HG03575 (cell line): Measurements from ENCODE around the gene SPDYA.

Experiments
- ATAC-seq: cut with Tn5 transposase; IDR thresholded peaks from one replicate; pipeline ENCODE4 v1.9.1; 2021; ENCODE audit not compliant: unreplicated experiment, insufficient number of reproducible peaks, low FRiP score; ENCODE audit errors: extremely low read depth

Gene SPDYA

DNA sequence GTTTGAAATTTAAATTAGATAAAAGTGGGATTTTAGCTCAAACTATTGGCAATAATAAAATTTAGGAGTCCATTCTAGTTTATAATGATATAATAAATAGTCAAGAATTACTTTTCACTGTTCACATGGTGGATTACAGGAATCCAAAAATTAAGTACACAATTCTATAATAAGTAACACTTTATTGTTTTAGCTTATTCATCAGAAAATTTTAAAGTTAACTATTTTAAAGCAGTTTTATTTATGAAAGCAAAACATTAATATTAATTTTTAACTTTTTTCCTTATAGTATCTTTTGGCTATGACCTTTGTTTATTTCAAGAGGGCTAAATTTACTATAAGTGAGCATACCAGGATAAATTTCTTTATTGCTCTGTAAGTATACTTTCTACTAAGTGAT is 11.4 kb downstream of the SPDYA start:
- no peak for ATAC-seq

DNA sequence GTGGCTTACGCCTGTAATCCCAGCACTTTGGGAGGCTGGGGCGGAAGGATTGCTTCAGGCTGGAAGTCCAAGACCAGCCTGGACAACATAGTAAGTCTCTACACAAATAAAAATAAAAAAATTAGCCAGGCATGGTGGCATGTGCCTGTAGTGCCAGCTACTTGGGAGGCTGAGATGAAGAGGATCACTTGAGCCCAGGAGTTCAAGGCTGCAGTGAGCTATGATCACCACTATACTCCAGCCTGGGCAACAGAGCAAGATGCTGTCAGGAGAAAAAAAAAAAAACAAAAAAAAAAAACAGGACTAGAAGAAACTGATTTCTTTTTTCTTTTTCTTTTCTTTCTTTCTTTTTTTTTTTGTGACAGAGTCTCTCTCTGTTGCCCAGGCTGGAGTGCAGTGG is 13.6 kb downstream of the SPDYA start:
- no peak for ATAC-seq

DNA sequence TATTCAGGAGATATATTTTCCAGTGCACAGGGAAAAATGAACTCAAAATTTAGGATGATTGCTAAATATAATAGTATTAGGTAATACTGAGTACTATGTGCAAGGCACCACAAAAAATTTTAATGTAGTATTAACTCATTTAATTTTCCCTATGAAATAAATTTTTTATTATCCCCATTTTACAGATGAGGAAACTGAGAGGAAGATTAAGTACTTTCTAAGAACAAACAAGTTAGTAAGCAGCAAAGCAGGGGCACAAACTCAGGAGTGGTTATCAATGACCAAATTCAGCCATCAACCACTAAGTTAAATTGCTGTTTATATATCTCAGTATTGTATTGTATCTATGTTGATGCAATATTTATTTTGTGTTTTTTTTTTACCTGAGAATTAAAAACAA is 14.2 kb downstream of the SPDYA start:
- ATAC-seq = no peak

DNA sequence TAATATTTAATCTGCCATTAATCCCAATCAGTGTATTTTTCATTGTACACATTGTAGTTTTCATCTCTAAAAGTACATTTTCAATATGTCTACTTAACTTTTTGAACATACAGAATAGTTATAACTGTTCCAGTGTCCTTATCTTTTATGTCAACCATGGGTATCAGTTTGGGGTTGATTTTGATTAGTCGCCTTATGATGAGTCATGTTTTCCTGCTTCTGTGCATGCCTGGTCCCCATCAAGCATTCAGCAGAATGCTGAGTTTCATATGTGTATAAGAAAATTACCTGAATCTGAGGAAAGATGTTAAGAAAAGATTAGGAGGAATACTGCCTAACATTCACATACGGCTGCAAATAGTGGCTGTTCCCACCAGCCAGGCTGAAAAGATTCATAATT is 17.7 kb downstream of the SPDYA start:
- ATAC-seq = no peak

DNA sequence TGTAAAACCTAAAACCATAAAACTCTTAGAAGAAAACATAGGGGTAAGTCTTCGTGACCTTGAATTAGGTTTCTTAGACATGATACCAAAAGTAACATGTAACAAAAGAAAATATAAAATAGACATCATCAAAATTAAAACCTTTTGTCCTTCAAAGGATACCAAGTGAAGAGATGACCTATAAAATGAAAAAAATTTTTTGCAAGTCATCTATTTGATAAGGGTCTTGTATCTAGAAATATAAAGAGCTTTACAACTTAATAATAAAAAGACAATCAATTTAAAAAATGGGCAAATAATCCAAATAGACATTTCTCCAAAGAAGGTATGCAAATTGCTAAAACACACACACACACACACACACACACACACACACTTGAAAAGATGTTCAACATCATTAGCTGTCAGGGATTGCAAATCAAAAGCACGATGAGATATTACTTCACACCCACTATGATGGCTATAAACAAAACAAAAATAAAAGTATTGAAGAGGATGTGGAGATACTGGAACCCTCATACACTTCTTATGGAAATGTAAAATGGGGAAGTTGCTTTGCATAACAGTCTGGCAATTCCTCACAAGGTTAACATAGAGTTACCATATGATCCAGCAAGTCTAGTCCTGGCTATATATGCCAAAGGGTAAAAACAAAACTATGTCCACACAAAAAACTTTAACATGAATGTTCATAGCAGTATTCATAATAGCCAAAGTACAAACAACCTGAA is 23.3 kb downstream of the SPDYA start:
- ATAC-seq = no peak

DNA sequence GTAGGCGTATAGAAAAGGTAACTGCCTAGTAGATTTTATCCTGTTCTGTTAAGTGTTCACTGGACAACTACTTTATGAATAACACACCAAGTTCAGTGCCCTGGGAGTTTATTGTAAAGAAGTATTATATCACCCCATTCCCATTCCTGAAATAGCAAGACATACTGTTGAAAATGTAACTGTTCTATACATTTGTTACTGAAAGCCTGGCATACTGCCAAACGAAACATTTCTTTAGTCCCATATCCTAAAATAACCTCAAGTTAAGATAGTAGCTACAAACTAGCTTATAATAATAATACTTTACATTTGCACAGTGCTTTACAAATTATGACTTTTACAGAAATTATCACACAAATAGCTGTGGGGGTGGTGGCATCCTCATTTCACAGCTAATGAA is 25.1 kb downstream of the SPDYA start:
- no peak for ATAC-seq

DNA sequence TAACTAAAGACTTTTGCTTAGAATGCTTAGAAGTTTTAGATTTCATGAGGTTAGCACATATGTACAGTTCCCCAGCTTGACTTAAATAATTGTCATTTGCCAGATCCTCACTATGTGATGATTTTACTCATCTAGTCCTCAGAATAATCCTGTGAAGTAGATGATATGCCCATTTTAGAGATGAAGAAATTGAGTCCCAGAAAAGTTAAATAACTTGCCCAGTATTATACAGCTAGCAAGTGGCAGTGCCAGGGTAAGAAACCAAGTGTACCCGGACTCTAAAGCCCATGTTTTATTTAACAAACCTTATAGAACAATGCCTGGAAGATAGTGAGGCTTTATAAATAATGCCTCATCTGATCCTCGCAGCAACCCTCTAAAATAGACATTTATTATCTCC is 28.3 kb downstream of the SPDYA start:
- no peak for ATAC-seq

DNA sequence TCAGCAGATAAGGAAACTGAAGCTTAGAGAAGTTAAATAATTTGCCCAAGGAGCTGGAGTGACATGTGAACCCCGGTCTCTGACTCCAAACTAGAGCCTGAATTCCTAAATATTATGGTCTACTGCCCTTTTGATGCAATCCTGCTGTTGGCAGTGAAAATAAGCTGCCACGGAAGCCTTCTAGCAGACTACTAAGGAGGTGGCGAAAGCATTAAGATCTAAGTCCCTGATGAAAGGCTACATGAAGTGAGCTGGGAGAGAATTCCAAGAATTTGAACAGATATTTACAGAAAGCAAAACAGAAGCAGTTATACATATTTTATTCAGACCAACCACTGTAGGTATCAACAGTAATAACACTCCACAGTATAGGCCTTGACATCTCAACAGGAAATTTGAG is 31.4 kb downstream of the SPDYA start:
- ATAC-seq = no peak

DNA sequence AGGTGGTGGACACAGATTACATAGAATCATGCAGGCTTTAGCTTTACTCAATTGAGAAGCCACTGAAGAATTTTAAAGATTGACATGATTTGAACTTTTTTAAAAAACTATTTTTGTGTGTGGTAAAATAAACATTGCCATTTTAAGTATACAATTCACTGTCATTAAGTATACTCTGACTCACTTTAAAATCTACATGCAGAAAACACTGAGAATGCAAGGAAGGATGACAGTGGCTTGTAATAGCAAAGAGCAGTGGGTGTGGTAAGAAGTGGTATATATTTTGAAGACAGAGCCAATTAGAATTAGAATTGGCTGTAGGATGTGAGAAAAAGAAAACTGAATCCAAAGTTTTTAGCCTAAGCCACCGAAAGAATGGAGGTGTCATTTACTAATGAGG is 44.6 kb downstream of the SPDYA start:
- no peak for ATAC-seq

DNA sequence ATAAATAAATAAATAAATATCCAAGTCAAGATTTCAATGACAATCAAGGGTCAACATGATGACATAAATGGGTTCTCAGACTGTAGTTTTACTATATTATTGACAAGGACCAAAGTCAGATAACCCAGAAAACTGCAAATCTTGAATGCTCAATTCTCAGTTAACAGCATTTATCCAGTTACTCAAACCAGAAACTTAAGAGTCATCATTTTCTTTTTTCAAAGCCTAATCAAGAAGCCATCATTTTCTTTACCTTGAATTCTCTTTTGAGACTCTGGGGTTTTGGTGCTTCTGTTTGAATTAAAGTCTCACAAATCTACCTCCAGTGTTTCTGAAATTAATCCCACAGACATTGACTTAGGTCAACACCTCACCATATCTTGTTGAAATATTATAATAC is 45.3 kb downstream of the SPDYA start:
- ATAC-seq = no peak

DNA sequence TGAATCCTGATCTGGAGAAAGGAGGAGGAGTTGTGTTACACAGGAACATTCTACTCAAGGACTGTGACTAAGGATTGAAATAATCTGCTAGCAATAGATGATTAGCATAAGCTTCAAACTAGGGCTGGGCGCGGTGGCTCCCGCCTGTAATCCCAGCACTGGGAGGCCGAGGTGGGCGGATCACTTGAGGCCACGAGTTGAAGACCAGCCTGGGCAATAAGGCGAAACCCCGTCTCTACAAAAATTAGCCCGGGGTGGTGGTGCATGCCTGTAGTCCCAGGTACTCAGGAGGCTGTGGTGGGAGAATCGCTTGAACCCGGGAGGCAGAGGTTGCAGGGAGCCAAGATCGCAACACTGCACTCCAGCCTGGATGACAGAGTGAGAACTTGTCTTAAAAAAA is 58.0 kb downstream of the SPDYA start:
- no peak for ATAC-seq

DNA sequence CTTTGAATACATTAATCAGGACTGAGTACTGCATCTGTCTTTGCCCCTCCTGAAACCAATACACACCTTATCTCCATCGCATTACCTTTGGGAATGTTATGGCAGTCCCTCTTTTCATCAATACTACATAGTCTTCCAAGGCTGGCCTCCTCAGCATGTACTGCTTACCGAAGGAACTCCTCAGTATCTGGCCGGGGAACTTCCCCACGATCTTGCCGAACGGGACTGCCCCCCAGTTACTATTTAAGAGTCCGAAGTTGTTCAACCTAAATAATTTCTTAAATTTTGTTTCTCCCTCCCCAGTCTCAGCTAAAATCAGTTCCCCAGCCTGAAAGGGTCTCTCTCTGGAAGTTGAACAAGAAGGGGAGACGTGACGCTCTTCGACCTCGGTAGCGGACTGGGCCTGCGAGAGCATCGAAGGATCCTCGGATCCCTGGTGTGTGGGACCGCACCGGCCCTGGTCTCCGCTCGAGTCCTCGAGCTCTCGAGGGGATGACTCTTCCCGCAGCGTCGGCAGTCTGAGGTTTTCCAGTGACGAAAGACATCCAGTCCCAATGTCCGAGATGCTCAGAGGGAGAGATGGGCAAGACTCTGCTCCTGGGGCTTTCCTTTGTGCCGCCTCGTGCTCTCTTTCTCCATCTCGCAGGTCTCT is 59.0 kb downstream of the SPDYA start:
- peak; percentile 5 for ATAC-seq

DNA sequence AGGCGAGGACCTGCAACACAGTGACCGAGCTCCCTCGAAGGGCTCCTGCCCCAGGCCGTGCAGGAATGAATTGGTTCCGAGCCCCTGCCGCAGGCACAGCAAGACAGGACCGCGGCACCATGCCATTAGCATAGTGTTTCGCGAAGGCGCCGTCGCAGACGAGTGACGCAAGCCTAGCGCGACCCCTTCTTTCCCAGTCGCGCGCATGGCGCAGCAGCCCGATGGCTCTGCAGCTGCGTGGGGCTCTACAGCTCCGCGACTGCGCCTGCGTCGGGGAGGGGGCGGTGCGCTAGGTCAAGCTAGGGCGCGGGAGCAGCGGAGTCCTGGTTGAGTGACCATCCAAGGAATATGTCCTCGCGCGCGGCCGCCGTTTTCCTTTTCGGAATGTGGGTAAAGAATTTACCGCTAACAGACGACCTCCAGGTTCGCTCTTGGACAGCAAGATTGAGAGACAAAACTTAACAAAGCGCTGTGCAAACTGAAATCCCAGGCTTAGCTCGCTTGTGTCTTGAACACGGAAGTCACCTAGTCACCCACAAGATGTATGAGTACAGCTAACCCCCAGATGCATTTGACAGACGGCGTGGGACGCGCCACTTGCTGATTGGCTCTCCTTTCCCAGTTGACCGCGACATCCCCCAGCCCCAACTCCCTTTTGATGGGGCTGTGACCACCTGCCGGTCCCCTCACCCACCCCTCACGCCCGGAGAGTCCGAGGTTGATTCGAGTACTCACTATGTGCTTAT is 59.7 kb downstream of the SPDYA start, which contains the start of gene TRMT61B:
Gene TRMT61B, minus strand, starts transcription at position 164 of the 746 bp plus-strand sequence. Its CDS starts 32 bp downstream, at position 132.
- peak; percentile 79 for ATAC-seq

DNA sequence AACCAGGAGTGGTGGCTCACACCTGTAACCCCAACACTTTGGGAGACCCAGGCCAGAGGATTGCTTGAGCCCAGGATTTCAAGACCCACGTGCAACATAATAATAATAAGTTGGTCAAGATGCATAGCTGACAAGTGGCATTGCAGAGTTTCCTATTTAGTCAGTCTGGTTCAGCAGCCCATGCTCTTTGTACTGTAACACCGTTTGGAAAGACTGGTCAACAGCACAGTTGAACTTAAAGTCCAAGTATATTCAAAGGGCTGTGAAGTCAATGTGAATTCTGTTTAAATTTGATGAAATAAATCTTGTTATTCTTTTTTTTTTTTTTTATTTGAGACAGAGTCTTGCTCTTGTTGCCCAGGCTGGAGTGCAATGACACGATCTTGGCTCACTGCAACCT is 61.0 kb downstream of the SPDYA start:
- no peak for ATAC-seq

DNA sequence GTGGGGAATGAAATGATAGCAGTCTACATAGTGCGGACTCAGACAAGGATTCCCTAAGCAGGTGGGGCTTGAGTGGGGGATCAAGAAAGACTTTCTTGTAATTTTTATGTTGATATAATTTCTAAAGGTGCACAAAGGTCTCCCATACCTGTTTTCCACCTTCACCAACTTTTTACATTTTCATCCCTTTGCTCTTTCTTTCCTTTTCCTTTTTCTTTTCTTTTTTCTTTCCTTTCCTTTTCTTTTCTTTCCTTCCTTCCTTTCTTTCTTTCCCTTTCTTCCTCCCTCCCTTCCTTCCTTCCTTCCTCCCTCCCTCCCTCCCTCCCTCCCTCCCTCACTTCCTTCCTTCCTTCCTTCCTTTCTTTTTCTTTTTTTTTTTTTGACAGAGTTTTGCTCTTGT is 69.6 kb downstream of the SPDYA start:
- no peak for ATAC-seq

DNA sequence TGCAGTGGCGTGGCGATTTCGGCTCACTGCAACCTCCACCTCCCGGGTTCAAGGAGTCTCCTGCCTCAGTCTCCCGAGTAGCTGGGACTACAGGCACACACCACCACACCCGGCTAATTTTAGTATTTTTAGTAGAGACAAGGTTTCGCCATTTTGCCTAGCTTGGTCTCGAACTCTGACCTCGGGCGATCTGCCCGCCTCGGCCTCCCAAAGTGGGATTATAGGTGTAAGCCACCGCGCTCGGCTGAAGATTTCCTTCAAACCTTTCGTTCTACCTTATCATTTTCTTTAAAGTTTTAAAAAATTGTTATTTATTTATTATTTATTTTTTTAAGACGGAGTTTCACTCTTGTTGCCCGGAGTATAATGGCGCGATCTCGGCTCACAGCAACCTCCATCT is 82.9 kb downstream of the SPDYA start:
- no peak for ATAC-seq

DNA sequence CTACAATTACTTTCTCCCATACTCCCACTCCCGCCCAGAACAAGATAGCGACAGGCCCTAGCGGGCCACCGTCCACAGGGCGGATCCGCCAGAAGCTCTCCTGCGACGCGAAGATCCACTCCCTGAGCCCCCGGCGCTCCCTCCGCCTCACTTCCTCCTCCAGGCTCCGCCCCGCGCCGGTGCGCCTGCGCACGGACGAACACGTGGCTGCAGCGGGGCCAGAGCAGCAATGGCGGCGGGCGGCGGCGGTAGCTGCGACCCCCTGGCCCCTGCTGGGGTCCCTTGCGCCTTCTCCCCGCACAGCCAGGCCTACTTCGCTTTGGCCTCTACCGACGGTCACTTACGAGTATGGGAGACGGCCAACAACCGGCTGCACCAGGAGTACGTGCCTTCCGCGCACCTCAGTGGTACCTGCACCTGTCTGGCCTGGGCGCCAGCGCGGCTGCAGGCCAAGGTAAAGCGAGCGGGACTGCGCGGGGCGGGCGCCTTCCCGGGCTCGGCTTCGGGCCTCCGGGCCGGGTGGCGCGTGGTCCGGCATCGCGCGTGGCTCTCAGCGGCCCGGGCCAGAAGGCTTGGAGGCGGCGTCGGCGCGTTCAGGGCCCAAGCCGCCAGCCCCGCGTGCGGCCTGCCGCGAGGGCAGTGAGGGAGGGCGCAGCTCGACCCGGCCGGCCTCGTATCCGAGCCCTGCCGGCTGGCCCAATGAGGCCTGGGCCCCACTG is 84.0 kb downstream of the SPDYA start, which contains the start of gene WDR43:
Gene WDR43, plus strand, starts transcription at position 198 of the 719 bp plus-strand sequence. Its CDS starts 32 bp downstream, at position 230.
- ATAC-seq = peak; percentile 65

DNA sequence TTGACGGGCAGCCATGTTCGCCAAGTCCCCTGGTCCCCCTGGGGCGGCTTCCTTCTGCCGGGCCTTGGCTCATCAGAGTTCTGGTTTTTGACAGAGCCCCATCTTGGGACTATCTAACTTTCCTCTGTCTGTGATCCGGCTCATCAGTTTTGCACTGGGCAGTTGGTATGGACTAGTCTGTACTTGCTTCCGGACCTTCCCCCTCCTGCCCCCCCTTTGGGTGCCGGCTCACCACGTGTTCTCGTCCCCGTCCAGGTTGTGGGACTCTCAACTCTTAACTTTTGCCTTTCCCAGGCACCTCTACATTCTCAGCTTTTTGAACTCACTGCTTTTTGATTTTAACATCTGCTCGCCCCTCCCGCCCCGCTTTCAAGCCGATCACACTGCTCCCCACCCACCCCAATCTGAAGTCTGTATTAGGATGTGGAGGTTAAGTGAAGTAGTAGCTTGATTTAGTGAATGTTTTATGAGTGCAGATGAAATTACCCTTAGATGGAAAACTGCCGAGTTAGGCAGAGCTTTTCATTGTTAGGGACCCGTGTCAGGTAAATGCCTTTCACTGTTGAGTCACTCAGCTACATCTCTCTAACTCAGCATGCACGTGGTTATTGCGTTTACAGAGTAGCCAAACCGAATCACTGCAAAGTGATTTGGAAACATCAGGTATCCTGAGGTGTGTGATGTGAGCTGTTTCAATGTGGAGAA is 84.7 kb downstream of the SPDYA start:
- ATAC-seq = no peak

DNA sequence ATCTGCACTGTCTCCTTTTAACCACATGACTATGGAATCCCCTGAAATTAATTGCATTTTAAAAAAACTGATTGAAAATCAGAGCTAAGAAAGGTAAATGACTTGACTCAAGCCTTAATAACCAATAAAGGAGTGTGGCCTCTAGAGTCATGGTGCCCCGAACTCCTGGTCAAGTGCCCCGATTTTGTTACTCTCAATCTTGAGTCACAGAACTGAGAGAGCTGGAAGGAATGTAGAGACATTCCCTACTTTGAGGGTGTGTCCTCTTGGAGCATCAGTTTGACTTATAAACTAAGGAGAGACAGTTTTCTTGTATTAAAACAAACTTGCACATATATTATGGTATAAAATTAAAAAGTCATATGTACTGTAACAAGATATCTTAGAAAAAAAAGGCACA is 86.3 kb downstream of the SPDYA start:
- ATAC-seq = no peak
